ENCODE data around the gene CDH4. TPM values are rescaled to one million over a fixed set of nuclear protein-coding genes. Genes with fewer than 3 reads are reported as not detected.

The CDH4 gene
- total RNA-seq, 1 donor from 2014 or later: 22.3 TPM

DNA sequence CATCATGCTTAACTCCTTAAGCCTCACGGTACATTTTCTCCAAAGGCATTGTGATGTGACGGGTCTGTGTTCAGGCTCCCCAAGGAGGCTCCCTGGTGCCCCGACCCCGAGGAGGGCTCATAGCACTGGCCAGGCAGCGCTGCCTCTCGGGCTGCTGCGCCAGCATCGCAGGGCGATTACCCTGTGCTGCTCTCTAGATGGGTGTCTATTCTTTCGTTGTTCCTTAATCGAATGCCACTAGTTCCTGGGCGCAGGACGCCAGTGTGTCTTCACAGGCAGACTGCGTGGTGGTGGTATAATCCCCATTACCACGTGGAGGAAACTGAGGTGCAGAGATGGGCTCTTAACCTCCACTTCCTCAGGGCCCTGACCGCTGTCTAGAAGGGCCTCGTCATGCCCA, 267.4 kb downstream of the CDH4 start:
- DNase-seq: no peak

DNA sequence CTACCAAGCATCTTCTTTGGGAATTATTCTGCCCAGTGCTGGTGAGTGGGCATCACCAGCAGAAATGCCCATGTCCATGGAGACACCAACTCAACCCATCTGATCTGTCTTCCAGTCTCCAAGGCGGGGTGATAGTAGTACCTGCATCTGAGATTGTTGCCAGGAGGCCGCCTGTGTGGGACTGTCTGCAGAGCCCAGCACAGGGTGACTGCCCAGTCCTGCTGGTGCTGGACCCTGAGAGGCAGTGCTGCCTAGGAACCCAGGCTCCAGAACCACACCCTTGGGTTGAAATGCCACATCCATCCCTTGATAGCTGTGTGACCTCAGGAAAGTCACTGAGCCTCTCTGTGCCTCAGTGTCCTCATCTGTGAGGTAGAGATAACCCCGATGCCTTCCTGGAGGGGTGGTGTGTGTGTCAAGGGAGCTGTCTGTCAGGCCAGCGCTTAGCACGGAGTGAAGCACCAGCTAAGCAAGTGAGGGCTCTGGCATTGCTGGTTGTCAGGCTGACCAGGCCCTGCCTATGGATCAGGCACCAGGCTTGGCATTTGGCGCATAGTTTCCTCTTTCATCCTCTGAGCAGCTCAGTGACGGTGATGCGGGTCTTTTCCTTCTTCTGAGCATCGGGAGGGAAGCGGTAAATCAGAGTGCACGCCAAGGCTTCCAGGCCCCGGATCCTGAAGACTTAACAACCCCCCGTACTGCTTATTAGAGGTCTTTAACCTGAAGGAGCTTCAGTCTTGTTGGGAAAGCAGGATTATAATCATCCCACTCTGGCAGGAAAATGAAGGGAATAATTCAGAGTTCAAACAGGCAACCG, 268.2 kb downstream of the CDH4 start:
- no peak for DNase-seq

DNA sequence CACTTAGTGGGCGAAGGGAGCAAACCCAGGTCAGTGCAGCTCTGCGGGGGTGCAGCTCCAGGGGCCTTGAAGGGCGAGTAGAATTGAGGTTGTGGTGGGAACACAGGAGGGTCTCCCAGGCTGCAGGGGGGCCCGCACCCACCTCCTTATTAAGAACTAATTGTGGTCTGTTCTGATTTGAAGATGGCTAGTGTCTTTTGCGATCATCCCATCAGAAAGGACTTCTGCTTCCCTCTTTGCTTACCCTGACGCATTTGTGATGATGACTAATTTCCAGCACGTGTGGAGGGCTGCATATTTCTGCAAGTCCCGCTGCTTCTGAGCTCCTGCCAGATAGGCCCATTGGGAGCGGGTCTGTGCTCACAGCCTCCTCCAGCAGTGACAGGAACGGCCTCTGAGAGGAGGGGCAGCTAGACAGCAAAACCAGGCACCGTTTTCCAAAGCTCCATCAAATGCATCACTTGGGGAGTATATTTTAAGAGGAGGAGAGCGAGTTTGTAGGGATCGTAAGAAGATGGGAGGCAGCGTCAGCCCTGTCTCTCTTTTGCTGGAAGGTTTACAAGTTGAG, 268.9 kb downstream of the CDH4 start:
- DNase-seq: no peak

DNA sequence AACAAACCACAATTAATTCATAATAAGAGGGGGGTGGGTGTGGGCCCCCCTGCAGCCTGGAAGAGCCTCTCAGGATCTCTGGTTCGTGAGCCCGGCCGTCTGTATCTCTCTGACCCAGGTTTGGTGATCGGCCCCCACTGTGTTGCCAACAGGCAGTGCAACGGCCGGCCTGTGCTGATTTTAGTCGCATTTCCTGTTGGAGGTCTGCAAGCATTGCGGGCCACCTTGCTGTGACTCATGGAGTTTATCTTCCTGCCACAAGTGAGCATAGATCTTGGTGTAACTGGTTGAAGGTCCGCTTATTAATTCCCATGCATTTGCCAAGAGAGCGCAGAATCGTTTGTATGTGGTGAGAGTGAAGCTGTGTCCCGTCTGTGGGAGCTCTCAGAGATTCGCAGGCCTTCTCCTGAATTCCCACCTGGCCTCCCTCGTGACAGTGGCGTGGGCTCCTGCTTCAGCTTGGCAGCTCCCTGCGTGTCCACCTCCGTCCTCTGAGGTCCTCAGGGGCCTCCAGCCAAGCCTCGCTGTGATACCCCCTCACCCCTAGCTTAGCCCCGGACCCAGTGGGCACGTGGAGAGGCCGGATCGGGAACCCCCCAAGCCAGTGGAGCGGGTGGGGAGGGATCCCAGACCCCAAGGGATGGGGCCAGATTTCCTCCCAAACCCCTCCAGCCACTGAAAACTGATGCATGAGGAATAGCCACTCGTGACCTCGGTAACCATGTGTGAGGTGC, 269.8 kb downstream of the CDH4 start:
- DNase-seq: no peak

DNA sequence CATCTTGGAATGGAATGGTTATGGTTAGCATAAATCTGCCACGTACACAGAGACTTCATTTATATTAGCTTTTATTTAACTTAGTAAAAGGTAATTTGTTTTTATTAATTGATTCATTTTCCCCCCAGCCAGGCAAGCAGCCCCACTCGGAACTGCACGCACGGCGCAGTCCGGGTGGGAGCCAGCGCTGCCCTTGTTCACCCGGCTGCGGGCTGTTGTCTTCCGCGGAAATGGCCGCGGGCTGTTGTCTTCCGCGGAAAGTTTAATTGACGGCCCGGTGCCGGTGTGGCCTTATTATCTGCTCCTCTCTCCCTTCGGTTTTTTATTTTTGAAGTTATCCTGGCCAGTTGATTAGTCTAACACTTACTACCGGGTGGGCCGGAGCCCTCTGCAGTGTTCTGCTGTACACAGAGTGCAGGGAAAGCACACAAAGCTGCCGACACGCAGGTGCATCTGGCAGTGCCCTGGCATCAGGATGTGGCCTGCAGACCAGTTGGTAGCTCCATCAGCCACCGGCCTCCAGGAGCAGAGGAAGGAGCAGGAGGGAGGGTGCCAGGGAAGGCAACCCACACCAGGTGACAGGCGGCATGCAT, 270.5 kb downstream of the CDH4 start:
- no peak for DNase-seq

DNA sequence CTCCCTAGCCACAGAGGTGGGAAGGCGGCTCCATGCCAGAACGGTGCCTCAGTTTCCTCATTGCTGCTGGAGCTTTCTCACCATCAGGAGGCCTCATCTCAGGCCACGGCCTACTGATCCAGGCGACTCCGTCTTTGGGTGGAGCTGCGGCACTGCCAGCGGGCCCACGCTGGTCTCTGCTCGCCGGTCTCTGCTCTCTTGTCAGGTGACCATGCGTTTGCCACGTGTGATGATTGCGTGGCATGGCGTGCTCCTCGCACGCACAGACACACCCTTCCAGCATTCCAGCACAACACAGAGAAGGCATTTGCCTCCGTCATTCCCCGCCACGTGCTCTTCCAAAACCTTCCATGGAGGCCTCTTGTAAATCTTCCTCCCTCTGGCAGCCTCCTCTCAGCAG, 271.1 kb downstream of the CDH4 start:
- DNase-seq: no peak

DNA sequence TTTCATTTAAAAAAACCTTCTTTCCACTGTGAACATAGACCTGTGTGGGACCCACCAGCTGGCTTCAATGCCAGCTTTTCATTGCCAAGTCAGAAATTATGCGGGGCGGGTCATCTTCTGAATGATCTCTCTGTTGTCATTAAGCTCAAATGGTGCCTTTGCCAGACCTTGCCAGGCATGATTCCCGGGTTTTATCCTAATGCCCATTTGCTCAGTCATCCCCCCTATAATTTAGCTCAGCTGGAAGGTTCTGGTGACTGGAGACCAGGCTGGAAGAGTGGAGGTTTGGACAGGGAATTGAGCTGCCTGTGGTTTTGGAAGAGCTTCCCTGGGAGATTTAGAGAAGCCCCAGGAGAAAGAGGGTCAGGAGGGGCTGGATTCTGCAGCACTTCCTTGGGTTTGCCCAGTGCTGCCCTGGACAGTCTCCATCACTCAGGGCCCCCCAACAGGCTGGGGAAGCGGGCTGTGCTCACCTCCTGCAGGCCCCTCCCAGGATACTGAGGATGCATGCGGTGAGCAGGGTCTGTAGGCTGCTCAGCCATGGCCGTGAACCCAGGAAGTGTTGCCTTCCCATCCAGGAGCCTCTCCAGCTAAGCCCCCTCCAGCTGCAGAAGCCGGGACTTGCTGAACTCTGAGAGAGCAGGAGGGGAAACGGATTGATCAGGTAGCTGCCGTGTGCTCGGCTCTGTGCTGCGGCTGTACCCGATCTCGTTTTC, 273.0 kb downstream of the CDH4 start:
- DNase-seq: no peak

DNA sequence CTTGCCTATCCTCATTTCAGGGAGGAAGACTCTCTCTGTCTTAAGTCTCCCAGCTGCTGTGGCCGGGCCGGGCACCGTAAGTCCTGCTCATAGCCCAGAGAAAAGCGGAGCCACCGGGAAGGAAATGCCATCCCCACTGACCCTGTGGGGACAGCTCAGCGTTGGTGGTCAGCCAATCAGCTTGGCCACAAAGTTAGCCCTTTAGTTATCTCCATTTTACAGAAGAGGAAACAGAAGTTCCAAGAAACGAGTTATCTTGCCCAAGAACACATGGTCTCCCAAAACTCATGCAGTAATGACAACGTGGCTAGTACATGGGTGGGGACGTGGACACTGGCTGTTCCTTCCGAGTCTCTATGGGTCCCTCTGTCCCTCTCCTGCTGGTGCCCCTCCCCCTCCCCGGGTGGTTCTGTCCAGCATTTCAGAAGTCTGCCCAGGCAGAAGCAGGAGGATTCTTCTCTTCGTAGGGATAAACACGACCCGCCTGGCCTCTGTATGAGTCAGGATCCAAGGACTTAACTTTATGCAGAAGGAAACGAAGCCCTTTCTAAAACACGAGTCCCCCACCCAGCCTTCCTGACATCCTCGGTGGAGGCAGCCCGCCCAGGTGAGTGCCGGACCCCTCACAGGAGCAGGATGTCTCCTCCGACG, 273.8 kb downstream of the CDH4 start:
- DNase-seq: no peak

DNA sequence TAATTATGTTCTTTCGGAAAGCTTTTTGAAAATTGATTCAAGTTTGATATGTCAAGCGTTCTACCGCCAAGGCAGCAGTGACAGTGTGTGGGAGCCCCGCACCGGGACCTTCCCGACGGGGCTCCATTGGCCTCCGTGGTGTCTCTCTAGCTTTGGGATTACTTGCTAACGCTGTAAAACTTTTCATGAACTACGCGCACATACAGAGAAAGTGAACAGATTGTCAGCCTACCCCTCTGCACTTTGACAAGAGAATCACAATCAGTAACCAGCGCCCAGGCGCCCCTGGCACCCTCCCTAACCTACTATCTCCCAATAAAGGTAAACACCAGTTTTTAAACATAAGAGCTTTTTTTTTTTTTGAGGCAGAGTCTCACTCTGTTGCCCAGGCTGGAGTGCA, 274.8 kb downstream of the CDH4 start:
- DNase-seq: no peak

DNA sequence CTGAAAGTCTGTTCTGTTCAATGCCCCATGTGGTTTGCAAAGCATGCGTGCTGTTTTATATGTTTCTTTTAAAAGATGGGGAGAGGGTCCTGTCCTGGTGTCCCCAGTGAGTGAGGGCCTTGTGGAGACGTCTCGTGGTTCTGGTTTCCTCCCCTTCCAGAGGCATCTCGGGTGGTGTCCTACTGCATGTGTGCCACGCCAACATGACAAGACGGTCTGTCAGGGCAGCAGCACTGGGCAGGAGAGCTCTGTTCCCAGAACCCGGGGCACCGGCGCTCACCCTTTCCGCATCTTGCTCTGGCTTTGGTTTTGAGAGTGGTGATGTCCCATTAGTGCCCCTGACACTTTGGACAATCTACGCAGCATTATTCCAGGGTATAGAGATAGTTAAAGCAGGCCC, 275.6 kb downstream of the CDH4 start:
- no peak for DNase-seq

DNA sequence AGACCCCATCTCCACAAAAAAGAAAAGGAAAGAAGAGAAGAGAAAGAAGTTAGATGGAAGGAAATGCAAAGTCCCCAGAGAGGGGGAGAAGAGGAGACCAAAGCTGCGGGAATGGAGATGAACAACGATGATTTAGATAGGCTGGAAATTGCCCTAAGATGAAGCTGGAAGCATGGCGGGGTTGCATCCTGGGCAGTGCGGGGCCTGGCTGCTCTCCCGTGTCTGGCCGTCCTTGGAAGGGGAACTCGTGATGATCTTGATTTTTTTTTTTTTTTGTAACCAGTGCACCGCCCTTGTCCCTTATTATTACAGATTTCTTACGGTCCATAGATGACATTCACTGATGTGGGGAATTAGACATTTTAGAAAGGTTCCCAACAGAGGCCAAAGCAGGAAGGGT, 276.5 kb downstream of the CDH4 start:
- no peak for DNase-seq

DNA sequence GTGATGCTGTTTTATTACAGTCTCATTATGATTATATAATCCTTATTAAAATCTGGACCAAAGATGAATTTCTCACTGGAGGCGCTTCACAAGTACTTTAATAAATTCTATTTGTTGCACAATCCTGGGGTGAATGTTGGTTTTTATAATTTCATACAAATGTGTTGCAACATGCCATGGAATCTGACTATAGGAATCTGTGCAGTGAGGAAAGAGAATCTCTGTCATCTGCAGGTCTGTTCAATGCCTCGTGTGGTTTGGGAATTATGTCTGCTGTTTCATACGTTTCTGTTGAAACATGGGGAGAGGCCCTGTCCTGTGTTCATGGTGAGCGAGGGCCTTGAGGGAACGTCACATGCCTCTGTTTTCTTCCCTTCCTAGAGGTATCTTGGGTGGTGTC, 277.3 kb downstream of the CDH4 start:
- DNase-seq: no peak

DNA sequence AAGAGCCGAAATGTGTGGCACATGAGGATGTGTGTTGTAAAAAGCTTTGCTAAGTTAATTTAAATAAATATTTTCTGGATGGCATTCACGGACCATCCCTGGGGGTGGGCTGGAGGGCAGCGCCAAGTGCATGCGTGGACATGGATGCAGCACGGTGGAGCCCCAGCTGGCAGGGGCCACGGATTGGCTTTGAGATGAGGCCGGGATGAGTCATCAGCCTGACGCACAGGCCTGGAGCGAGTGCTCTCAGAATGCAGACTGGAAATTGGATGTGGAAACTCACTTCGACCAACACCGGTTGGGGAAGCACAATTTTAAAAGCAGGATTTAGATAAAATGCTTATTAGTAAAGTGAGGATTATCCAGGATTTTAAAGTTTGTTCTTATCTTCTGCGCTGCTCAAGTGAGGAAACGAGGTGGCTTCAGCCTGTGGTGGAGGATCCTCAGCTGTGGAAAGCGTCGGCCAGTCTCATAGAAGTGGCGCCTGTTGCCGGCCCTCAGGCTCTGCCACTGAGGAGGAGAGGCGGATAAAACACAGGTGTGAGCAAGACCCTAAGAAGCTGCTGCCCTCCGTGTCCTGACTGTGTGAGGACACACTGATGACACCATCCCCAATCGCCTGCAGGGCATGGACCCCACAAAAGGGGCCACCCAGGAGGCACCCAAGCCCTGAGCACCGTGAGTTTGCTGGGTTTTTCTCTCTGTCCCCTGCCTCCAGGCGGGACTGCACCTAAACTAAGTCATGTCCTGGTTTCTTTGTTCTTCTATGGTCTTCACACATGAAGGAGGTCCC, 279.7 kb downstream of the CDH4 start:
- DNase-seq: peak; percentile 18

DNA sequence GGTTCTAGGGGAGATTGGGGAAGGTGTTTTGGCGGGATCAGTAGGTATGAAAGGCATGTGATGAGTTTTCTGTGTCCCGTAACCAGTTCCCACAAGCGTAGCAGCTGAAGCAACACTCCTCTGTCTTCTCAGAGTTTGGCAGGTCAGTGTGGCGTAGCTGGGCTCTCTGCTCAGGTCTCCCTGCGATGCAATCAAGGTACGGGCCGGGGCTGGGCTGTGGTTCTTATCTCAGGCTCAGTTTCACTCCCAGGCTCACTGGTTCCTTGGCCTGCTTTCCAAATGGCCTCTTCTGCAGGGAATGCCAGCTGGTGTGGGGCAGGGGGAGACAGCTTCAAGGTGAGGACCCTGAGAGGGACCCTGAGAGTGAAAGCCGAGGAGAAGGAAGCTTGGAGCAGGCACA, 280.7 kb downstream of the CDH4 start:
- DNase-seq: no peak

DNA sequence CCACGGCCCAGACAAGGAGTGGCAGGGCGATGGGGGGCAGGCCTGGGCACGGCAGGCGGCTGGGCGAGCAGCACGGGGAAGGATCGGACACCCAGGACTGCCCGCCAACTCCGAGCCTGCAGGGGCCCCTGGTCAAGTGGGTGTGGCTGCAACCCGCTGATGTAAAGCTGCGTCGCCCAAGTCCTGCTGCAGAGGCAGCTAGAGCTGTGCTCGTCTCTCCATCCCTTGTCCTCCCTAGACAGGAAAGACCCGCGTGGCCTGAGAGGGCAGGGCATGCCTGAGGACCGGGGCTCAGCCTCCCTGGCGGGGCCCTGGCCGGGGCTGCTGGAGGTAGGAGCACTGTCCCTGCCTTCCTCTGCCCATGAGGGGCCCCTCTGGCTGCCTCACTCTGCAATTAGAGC, 281.2 kb downstream of the CDH4 start:
- DNase-seq: no peak

DNA sequence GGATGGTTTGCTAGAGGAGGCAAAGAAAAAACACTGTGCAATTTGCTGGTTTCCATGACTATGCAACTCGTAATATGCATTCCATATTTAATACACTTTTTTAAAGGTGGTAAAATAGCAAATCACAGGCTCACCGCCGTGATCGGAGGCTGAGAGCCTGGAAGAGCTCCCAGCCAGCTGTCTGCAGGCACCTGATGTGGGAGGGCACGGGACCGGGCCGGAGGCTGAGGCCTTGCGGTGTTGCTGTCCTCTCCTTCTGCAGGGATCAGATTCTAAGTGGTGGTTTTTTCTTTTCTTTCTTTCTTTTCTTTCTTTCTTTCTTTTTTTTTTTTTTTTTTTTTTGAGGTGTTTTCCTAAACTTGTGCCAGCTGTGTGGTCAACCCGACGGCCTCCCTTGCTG, 282.3 kb downstream of the CDH4 start:
- no peak for DNase-seq

DNA sequence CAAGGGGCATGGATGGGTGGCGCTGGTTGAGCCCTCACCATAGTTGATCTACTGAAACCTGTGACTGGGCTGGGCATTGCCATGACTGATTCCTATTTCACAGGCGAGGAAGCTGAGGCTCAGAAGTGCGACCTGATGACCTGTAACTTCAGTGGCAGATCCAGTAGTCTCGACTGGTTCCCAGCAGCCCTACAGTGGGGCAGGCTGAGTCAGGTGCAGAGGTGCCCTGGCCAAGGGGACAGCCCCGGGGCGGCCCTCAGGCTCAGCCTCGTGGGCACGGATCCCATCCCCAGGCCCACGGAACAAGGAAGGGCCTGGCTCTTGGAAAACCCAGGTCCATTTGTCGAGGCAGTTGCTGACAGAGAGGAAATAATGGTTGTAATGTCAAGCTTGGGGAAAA, 283.0 kb downstream of the CDH4 start:
- no peak for DNase-seq

DNA sequence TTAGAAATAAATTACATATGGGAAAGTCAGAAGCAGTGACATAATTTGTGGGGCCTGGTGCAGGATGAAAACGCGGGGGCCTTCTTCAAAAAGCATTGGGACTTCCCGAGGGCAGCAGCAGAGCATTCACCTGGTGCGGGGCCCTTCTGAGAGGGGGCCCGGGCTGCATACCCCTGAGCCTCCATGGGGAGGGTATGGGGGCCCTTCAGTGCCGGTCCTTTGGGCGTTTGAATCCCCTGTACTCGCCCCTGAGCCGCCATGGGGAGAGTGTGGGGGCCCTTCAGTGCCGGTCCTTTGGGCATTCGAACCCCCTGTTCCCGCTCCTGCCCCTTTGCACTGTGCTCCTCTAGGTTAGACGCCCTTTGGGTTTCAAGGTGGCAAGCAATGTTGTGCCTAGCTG, 283.5 kb downstream of the CDH4 start:
- DNase-seq: no peak

DNA sequence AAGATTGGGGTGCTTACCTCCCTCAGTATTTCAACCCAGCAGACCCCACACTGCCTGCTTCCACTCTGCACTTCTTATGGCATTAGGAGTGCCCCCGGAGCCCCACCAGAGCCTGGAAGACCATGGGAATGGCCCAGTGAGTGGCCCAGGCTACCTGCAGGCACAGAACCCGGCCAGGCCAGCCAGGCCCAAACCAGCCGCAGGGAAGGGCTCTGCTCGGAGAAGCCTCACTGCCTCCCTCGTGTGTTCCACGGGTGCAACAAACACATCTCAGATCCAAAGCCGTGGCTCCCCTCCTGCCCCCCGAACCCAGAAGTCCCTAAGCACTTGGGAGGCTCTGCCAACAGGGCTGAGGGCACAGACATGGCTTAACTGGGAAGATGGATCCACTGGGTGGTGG, 283.9 kb downstream of the CDH4 start:
- DNase-seq: no peak

DNA sequence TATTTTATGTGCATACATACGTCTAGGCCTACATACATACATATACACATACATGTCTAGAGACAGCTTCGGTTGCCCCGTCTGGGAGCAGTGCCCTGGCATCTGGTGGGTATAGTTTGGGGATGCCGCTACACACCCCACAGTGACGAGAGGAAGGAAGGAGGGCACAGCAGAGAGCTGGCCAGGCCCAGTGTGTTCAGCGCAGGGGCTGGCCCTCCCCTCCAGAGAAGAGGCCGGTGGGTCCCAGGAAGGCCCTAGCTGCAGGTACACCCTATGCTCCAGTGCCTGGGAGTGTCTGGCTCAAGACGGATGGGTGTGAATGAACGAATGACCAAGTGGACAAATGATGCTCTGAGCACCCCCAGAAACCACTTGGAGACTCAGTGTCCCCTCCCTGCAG, 284.6 kb downstream of the CDH4 start:
- no peak for DNase-seq
